AG09309 (cell line): ENCODE data around the gene SYNE1.

ENCODE experiments used
- DNase-seq: peaks from one replicate; pipeline ENCODE4 v3.0.0-alpha.2; 2010; ENCODE audit warnings: low read depth
- H3K4me3 ChIP-seq: 2 replicates; pipeline ENCODE4 v1.5.1; 2011; ENCODE audit warnings: mild to moderate bottlenecking, low read depth, low read length, moderate library complexity; ENCODE audit not compliant: control insufficient read depth
- CTCF ChIP-seq: IDR thresholded peaks from 2 replicates; pipeline ENCODE4 v1.5.1; 2011; ENCODE audit warnings: mild to moderate bottlenecking, low read depth, low read length, inconsistent platforms; ENCODE audit not compliant: insufficient read depth, control insufficient read depth; ENCODE audit errors: missing control alignments

The SYNE1 gene

DNA sequence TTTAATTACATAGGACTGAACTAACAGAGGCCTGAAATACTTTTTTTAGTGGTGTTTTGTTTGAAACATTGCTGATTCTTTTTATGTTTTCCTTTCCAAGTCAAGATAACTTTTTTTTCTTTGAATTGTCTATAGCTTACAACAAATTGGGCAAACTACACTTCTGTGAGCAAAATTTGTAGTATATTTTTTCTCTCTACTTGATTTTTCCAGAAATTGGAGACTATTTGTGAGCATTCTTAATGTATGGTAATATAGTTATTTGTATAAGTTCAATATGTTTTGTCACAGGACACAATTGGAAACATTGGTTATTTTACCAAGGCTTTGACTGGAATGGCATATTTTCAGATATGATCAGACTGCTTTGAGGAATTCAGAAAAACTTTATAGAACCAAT, 216.5 kb downstream of the SYNE1 start:
- no peak overlapping the region for H3K4me3 ChIP-seq
- DNase-seq: no peak
- no peak for TF ChIP-seq CTCF

GRCh38 chr6:152418551-152418950, 218.6 kb downstream of the SYNE1 start:
- no peak overlapping the region for H3K4me3 ChIP-seq
- no peak for DNase-seq
- TF ChIP-seq CTCF: no peak

GRCh38 chr6:152416652-152417051, 220.5 kb downstream of the SYNE1 start:
- H3K4me3 ChIP-seq: no peak overlapping the region
- no peak for DNase-seq
- no peak for TF ChIP-seq CTCF

DNA sequence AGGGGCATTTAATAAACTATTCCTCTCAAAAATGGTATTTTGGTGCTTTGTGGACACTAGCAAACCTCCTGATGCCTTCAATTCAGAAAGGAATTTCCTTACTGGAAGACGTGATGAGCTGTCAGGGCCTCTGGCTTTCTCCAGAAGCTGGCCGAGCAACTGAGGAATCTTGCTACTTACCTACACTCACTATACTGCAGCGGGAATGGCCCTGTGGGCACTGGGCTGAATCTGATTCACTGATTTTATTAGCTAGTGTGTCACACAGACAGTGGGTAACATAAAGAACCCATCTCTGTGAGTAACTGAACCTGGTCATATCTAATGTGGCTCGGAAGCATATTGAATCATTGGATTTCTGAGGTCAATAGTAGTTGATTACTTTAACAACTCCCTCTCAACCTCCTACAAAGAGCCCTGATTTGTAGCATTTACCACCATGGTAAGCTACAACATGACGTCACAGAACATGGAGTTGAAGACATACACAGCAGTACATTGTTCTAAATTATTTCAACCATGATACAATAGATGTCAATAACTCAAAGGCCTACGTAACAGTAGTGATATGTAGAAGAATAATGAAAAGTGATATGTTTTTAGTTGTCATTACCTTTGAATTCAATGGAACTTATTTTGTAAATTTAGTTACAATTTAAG, 232.1 kb downstream of the SYNE1 start:
- H3K4me3 ChIP-seq: no peak overlapping the region
- no peak for TF ChIP-seq CTCF
- no peak for DNase-seq

DNA sequence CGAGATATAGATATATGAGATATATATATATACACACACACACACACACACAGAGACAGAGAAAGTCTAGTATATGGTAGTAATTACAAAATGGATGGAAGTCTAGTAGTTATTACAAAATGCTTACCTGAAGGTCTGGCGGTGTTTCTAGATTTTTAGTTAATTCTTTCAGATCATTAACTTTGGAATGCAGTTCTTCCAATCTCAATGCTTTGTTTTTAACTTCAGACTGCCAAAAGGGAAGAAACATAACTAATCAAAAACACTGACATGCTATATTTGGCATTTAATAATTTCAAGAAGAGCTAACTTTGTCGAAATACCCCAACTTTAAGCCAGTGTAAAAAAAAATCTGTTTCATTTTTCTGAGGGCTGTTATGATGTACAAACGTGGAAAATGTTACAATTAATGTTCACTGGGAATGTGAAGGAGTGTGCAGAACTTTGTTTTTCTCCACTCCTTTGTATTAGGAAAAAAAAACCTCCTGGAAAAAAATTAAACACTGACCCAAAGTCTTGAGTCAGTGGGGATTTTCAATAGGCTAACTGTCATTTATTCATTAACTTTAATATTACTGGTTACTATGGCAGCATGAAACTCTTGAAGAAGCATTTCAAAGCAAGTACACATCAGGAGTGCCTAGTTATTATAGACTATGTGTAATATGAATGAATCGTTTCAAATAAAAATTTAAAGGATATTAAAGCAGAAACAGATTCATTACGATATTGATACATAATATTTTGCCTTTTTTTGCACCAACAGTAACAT, 232.9 kb downstream of the SYNE1 start:
- H3K4me3 ChIP-seq: no peak overlapping the region

DNA sequence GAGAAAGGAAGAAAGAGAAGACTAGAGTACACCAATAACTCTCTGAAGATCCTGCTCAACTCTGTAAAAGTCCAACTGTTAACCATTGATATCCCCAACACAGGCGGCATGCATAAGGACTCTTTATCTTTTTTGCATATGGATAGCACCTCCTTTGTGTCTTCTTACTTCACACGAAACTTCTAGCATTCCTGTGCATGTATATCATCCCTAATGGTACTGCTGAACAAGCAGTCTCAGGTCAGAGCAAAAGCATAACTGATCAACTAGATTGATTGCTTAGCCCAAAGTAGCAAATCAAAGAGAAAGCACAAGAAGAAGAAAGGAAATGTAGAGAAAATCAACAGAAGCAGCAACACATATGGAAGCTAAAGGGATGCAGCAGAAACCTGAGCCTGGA, 234.4 kb downstream of the SYNE1 start:
- no peak overlapping the region for H3K4me3 ChIP-seq
- TF ChIP-seq CTCF: no peak
- DNase-seq: no peak

More for the DNA sequence above, 232.9 kb downstream of the SYNE1 start:
- DNase-seq: no peak
- TF ChIP-seq CTCF: no peak
